ENCODE data around the gene HECW1. TPM values are rescaled to one million over a fixed set of nuclear protein-coding genes. Genes with fewer than 3 reads are reported as not detected.

HECW1 gene
- total RNA-seq, 4 donors from 2014 or later, result 1.2 to 3.9 (median 2.0) TPM

- DNase-seq (no peak), ATAC-seq (no peak)
- H3K4me1 ChIP-seq, result peaks cover 11 to 22% of the 10 kb centered on the region in 2 donors
- intact Hi-C loops (cut with DNase I; ENCODE audit: low total_unique reads), result loop anchor here (10.0 kb wide), 1 partner anchor 654 kb away; the partner anchor contains the start of genes MRPL32 and PSMA2
- no peaks in the 10 kb centered on the region for H3K9me3 ChIP-seq
- in situ Hi-C loops (cut with MboI; ENCODE audit: low sequenced_read_pairs in 4 of 4), result loop anchor here (10.0 to 25.0 kb wide), 3 partner anchors 106 to 248 kb away; no protein-coding TSS in a partner anchor
- no peaks in the 10 kb centered on the region for H3K27me3 ChIP-seq
- no peaks in the 10 kb centered on the region for H3K36me3 ChIP-seq
- TF ChIP-seq POLR2A (IDR thresholded peaks at IDR 0.05) (no peak), CTCF (IDR thresholded peaks at IDR 0.05 in 4 of 5, conservative IDR thresholded peaks at IDR 0.05 in 1 of 5) (no peak)
- H3K4me3 ChIP-seq, result no peak overlapping the region
- no peak overlapping the region for H3K27ac ChIP-seq
Observed at GRCh38 chr7:43589133-43589478, 476.7 kb downstream of the HECW1 start.

GRCh38 chr7:43589728-43590127 is 477.3 kb downstream of the HECW1 start:
- Histone ChIP-seq H3K36me3 (no peaks in the 10 kb centered on the region), H3K27me3 (no peaks in the 10 kb centered on the region), H3K9me3 (no peaks in the 10 kb centered on the region), H3K27ac (no peak overlapping the region), H3K4me3 (no peak overlapping the region), H3K4me1 (peaks cover 5 to 16% of the 10 kb centered on the region in 2 donors)
- TF ChIP-seq POLR2A (IDR thresholded peaks at IDR 0.05) (no peak), CTCF (IDR thresholded peaks at IDR 0.05 in 4 of 5, conservative IDR thresholded peaks at IDR 0.05 in 1 of 5) (no peak)
- intact Hi-C loops (cut with DNase I; ENCODE audit: low total_unique reads), result loop anchor here (10.0 kb wide), 1 partner anchor 655 kb away; the partner anchor contains the start of genes MRPL32 and PSMA2
- no peak for DNase-seq
- in situ Hi-C loops (cut with MboI; ENCODE audit: low sequenced_read_pairs in 4 of 4), result loop anchor here (10.0 to 25.0 kb wide), 3 partner anchors 105 to 248 kb away; no protein-coding TSS in a partner anchor
- ATAC-seq, result no peak

GRCh38 chr7:43590862-43591557 is 478.6 kb downstream of the HECW1 start:
- no peaks in the 10 kb centered on the region for H3K27me3 ChIP-seq
- peaks cover 0 to 3% of the 10 kb centered on the region in 2 donors for H3K36me3 ChIP-seq
- intact Hi-C loops (cut with DNase I; ENCODE audit: low total_unique reads) (no loop called here), in situ Hi-C loops (cut with MboI; ENCODE audit: low sequenced_read_pairs in 4 of 4) (loop anchor here in 1 of 4 donors (25.0 kb wide), 1 partner anchor 246 kb away; no protein-coding TSS in a partner anchor)
- ATAC-seq (no peak), DNase-seq (no peak)
- H3K4me1 ChIP-seq, result peaks cover 3 to 7% of the 10 kb centered on the region in 2 donors
- no peak overlapping the region for H3K27ac ChIP-seq
- no peak overlapping the region for H3K4me3 ChIP-seq
- no peaks in the 10 kb centered on the region for H3K9me3 ChIP-seq
- TF ChIP-seq CTCF (IDR thresholded peaks at IDR 0.05 in 4 of 5, conservative IDR thresholded peaks at IDR 0.05 in 1 of 5) (no peak), POLR2A (IDR thresholded peaks at IDR 0.05) (no peak)

- Histone ChIP-seq H3K36me3 (peaks cover 0 to 9% of the 10 kb centered on the region in 2 donors), H3K4me3 (no peak overlapping the region), H3K27me3 (no peaks in the 10 kb centered on the region), H3K9me3 (no peaks in the 10 kb centered on the region), H3K27ac (no peak overlapping the region), H3K4me1 (peaks cover 3 to 7% of the 10 kb centered on the region in 2 donors)
- no peak for DNase-seq
- in situ Hi-C loops (cut with MboI; ENCODE audit: low sequenced_read_pairs in 4 of 4), result loop anchor here in 1 of 4 donors (25.0 kb wide), 1 partner anchor 246 kb away; no protein-coding TSS in a partner anchor
- TF ChIP-seq CTCF (IDR thresholded peaks at IDR 0.05 in 4 of 5, conservative IDR thresholded peaks at IDR 0.05 in 1 of 5) (no peak), POLR2A (IDR thresholded peaks at IDR 0.05) (no peak)
- intact Hi-C loops (cut with DNase I; ENCODE audit: low total_unique reads), result no loop called here
- ATAC-seq, result no peak
Observed at GRCh38 chr7:43591558-43592180, 479.2 kb downstream of the HECW1 start.
